GM18526 (cell line): ENCODE data around the gene STT3B.

Source experiments
- POLR2A ChIP-seq: IDR thresholded peaks from 3 replicates; pipeline ENCODE4 v1.6.1; 2011; ENCODE audit not compliant: insufficient read length; ENCODE audit errors: extremely low read depth

Gene STT3B

DNA sequence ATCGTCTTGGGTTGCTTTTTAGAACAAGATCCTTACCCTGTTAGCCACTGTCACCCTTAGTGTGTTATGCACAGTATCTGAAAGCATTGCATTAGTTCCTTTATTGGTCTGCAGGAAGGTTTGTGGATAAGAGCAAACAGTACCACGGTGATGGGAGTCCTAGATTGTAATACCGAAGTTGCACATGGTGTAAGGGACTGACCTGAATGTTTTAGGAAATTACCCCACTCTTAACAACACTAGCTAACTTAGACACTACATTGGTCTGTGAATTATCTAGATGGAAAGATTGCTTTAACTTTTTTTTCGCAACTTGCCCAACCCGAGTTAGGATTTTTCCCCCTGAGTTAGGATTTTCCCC is 1.3 kb downstream of the STT3B start:
- TF ChIP-seq POLR2A = no peak

DNA sequence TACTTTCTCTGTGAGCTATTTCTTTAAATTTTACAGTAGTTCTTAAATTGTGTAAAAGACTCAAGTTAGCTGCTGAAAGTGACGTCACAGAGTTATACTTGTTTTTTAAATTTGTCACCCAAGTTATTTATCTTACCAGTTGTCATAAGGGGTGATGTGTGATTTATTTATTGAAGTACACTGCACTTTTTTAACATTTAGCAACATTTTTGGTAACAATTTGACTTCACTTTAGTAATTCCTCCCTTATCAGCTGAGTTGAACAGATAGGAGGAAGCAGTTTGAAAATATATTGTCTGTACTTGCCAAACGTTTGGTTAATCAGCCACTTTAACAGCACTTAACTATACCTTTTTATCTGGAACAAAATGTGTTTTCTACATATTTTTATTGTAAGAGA is 3.8 kb downstream of the STT3B start:
- TF ChIP-seq POLR2A = no peak

DNA sequence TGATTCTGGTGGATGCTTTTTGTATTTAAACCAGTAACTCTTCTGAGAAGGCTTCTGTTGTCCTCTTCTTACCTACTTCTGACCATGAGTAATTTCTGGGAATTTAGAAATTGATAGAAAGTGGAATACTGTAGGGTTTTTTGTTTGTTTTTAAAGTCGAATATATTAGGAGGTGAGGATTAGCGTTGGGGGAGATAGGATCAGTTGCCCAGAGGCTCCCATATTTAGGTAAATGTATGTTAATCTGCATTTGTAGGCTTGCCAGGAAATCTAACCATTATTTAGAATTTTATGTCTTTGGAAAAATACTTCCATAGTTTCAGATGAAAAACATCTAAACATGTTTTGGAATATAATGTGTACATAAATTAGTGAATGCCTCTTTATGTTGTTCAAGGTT is 6.1 kb downstream of the STT3B start:
- no peak for TF ChIP-seq POLR2A

DNA sequence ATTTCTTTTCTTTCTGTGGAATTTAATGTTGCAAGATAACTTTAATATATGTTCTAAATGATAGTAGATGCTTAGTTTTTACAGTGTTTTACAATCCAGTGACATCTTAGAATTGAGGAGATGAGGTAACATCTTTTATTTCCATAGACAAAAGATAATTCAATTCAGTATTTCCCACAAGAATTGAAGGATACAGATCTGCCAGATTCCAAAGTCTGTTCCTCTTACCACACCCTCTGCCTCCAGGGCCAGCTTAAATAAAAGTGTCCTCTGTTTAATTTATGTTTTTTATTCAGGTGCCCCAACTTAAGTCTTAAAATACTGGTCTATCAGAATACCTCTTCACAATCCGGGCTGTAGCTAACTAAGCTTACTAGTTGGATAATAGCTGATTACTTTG is 6.5 kb downstream of the STT3B start:
- TF ChIP-seq POLR2A = no peak

DNA sequence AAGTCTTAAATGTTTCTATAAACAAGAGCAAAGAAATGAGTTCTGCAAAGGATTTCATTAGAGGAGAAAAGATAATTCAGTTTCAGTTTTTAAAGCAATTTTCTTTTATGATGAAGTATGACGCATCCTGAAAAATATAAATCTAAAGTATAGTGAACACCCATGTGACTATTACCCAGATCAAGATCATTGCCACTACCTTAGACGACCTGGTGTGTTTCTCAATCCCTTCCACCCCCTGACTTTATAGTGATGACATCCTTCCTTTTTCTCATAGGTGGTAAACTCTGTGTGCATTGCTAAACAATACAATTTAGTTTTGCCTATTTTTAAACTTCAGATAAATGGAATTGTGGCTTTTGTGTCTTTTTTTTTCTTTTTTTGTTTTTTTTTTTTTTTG is 8.4 kb downstream of the STT3B start:
- TF ChIP-seq POLR2A = no peak

DNA sequence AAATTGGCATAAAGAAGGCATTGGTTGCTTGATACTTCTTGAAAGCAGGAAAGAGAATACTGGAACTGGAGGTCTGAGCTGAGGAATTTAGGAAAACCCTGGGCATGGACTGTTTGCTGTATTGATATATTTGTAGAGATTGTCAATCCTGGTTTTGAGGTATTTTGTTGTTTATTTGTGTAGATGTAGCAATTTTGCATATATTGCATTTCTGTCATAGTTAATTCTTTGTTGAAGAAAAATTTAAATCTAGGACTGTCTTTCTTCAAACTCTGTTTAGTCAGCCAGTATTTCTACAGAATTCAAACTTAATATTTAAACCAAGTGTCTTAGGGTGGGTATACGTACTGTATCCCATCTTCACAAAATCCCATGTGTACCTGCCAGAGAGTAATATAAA is 9.5 kb downstream of the STT3B start:
- TF ChIP-seq POLR2A = no peak

DNA sequence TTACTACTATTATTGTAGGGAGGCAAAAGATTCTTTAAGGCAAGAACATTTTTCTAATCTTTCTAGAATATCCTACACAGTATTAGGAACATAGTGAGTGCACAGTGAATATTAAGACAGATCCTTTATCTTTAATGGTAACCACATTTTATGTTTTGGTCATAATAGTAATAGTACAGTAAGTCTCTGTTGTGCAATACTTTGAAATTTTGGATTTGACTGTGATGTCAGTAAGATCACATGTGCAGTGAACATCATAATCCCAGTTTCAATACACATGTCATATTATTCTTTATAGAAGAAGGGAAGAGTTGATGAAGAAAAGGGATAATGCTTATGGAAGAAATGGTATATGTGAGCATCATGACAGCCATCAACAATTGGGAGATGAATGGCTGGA is 10.7 kb downstream of the STT3B start:
- TF ChIP-seq POLR2A = no peak

DNA sequence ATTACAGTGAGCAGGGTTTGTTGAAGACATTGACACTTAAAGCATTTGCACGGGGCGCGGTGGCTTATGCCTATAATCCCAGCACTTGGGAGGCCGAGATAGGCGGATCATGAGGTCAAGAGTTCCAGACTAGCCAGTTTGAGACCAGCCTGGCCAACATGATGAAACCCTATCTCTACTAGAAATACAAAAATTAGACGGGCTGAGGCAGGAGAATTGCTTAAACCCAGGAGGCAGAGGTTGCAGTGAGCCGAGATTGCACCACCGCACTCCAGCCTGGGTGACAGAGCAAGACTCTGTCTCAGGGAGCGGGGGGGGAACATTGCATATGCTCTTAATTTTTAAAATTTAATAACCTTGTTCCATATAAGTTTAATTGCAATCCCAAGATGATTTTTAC is 11.9 kb downstream of the STT3B start:
- TF ChIP-seq POLR2A = no peak

DNA sequence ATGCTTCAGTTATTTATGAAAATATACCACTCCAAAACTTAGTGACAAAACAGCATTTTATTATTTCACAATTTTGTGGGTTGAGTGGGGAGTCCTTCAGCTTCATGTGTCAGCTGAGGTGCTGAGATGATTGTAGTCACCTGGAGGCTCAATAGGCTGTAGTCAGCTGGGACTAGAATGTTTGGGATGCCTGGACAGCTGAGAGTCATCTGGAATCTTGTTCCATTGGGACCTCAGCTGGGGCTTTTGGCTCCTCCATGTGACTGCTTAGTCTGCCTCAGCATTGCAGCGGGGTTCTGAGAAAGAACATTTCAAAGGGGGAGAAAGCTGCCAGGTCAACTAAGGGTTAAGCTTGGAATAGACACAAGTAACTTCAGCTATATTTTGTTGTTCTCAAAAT is 13.4 kb downstream of the STT3B start:
- no peak for TF ChIP-seq POLR2A

DNA sequence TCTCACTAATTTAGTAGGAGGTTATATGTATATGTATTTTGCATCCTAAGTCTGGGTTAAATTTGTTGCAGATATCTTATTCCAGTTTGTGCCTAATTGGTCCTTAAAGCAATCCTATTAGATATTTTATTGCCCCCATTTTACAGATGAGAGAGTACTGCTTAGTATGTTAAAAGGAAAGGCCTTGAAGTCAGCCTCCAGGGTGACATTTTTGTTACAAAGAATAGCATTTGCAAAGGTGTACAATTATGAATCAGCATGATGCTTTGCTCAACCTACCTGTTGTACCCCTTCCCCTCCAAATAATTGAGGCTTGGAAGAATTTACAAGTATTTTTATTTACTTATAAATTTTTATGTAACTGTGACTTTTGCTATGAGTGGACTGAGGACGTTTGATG is 14.0 kb downstream of the STT3B start:
- TF ChIP-seq POLR2A = no peak

DNA sequence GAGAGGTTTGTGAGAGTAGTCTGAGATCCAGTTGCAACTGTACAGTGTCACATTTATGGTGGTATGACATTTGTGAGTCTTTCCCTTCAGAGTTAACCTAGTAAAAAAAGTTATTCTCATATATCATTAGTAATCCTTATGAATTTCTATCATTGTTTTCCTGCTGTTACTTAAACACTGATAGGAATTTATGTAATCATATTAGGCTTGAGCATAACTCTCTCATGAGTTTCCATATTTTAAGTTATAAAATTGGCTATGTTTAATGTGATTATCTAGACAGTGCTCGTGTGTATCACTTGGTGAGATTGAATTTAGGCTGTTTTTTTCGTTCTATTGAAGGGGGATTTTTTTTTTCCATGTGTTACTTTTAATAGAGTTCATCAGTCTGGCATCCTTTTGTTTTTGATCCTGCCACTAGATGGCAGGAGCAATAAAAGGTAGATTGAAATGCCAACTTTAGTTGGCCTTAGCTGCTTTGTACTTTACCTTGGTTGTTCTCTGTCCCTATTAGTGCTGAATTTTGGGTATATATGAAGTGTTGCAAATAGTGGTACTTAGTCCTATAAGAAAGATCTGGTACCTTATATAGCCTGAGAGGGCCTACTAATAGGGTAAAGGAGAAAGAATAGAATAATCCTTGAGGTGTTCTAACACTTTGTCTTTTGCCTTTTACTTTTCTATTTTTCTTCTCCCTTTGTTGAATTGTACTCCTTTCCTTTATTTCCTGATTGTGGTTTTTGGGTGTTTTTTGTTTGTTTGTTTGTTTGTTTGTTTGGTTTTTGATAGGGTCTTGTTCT is 17.9 kb downstream of the STT3B start:
- TF ChIP-seq POLR2A = no peak

DNA sequence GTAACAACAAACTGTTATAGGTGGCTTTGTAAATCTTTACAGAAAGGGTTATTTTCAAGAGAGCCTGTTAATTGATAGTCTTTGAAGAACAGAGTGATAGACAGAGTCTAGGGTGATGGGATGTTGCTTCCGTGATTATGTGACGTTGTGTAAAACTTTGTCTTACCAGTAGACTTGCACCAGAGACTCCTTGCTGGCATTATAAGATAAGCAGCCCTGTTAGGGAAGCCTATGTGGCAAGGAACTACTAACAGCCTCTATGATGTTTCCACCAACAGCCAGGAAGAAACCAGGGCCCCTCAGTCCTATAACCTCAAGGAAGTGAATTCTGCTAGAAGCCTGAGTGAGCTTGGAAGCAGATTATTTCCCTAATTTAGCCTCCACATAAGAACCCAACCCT is 18.9 kb downstream of the STT3B start:
- TF ChIP-seq POLR2A = no peak

DNA sequence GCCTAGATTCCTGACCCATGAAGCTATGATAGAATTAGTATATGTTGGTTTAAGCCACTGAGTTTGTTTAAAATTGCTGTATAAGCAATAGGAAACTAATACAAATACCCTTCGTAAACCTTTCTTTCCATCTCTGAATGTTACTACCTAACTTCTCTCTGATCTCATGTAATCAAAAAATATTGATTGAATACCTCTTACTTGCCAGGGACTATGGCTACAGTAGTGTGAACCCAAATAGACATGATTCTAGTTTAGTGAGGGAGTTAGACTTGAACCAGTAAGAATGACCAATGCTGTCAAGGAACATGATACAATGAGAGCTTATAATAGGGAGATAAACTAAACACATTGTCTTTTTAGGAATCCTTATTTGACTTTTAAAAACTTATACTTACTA is 19.4 kb downstream of the STT3B start:
- no peak for TF ChIP-seq POLR2A

DNA sequence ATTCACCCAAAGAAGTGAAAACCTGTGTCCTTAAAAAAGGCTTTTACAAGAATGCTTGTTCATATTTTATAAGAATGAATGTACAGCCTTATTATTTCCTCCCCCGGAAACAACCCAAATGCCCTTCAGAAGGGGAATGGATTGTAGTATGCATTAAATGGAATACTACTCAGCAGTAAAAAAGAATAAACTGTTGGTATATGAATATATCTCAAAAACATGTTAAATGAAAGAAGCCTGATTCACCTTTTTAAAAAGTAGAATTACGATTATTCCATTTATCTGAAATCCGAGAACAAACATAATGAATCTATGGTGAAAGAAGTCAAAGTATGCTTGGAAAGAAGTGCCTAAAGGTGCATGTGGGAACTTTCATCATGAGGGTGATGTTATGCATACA is 20.5 kb downstream of the STT3B start:
- no peak for TF ChIP-seq POLR2A

DNA sequence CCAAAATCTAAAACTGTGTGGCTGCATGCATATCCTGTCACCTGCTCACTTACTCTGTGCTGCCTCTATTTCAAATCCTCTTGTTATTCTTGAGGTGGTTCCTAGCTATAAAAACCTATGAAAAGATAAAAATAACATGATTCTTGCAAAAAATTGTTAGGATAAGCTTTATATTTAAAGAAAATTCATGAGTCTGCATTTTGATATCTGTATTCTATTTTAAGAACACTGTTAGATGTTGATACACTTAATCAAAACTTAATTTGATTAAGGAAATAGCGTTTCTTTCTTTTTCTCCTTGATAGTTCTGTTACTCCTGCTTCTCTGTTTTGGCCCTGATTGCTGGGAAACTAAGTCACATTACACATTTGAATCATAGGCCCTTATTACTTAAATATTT is 22.5 kb downstream of the STT3B start:
- TF ChIP-seq POLR2A = no peak

DNA sequence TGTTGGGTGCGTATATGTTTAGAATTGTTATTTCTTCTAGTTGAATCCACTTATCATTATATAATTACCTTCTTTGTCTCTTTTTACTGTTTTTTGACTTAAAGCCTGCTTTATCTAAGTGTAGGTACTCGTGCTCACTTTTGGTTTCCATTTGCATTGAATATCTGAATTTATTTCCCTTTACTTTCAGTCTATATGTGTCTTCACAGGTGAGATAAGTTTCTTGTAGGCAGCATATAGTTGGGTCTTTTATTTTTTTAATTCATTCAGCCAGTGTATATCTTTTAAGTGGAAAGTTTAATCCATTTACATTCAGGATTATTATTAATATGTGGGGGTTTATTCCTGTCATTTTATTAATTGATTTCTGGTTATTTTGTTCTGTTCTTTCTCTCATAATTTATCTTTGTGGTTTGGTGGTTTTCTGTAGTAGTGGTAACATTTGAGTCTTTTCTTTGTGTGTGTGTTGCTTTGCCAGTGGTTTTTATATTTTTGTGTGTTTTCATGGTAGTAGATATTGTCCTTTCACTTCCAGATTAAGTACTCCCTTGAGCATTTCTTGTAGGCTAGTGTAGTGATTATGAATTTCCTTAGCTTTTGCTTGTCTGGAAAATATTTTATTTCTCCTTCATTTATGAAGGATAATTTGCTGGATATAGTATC is 27.3 kb downstream of the STT3B start:
- no peak for TF ChIP-seq POLR2A

DNA sequence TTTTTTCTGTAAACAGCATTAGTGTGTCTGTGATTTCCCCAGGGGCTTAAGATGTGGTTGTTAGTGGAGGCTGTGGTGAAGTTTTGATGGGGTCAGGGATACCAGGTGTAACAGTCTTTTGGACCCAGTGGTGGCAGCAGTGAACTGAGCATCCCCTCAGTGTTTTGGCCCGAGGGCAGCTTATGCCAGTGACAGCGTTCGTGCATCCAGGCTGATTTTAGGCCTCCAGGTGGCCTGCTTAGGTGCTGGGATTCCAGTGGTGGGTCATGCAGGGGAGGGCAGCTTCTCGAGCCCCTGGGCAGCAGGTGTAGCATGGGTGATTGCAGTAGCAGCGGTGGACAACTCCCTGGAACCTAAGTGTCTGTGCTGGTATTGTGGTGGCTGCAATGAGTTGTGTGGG is 29.2 kb downstream of the STT3B start:
- TF ChIP-seq POLR2A = no peak

DNA sequence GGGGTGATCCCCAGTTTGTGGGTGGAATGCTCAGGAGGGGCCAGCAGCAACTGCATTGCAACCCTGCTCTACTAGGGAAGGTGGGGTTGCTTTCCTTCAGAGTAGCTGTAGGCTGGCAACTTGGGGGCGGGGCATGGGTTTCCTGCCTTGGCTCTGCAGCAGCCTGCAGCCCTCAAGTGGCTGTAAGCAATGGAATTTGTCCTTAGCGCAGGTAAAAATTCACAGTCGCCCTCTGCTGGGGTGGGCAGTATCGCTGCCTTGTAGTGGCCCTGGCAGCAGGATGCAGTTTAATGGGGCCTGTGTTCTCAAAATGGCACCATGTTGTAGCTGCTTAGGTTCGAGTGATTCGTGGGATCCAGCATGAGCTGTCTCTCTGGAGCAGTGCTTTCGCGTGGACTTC is 29.8 kb downstream of the STT3B start:
- TF ChIP-seq POLR2A = no peak

DNA sequence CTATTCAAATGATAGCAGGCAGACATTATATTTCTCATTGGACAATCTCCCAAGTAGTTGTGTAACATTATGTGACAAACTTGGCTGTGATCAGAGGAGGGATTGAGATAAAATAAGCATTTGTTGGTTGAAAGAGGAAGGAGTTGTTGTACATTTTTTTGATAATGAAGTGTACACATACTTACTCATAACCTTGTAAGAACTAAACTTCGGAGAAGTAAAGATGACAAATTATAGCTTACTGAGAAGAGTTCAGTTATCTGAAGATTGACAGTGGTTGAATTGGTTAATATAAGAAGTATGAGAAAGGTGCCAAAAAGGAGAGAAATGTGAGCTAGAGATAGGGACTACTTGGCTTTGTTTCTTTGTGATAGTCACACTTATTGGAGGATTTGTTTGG is 32.6 kb downstream of the STT3B start:
- no peak for TF ChIP-seq POLR2A
